HEK293 (cell line): Measurements from ENCODE around the gene LMO7.

ENCODE experiments used
- CTCF ChIA-PET: fragments of 350-600 bp; formaldehyde crosslinking; extraction: SDS; loops from one replicate; lab custom pipeline; 2021; ENCODE audit warnings: antibody characterized with exemption; lab: Yijun Ruan, JAX
- POLR2A ChIA-PET: fragments of 300-600 bp; formaldehyde crosslinking; extraction: SDS; loops from one replicate; lab custom pipeline; 2020; ENCODE audit warnings: antibody characterized with exemption, inconsistent platforms; lab: Yijun Ruan, JAX
- H3K27ac ChIP-seq: fragments of 200-500 bp; sonication (Bioruptor generic); 2 replicates; pipeline ENCODE4 v1.5.1; 2014; ENCODE audit warnings: low read depth, low read length, control low read depth, inconsistent platforms; ENCODE audit errors: extremely low read depth
- H3K36me3 ChIP-seq, 2 experiments: fragments of 200-500 bp in 1 of 2; sonication (Bioruptor generic) in 1 of 2; 1 replicate in 1 of 2; 2 replicates in 1 of 2; pipeline ENCODE4 v1.5.1; 2014 to 2017; ENCODE audit warnings: inconsistent platforms in 2 of 2, low read length in 2 of 2; ENCODE audit not compliant: control insufficient read depth in 2 of 2, insufficient read depth in 1 of 2
- H3K4me1 ChIP-seq: fragments of 200-500 bp; sonication (Bioruptor generic); 2 replicates; pipeline ENCODE4 v1.5.1; 2014; ENCODE audit warnings: mild to moderate bottlenecking, low read length, inconsistent platforms; ENCODE audit not compliant: control insufficient read depth, insufficient read depth
- H3K4me3 ChIP-seq: 2 replicates; pipeline ENCODE4 v1.5.1; 2011; ENCODE audit warnings: low read depth, mild to moderate bottlenecking, control low read depth, low read length, moderate library complexity
- H3K9me3 ChIP-seq: fragments of 200-500 bp; sonication (Bioruptor generic); 2 replicates; pipeline ENCODE4 v1.5.1; 2014; ENCODE audit warnings: low read depth, low read length, inconsistent platforms; ENCODE audit not compliant: control insufficient read depth, insufficient read depth
- ATF2 ChIP-seq: fragments of 450-650 bp; formaldehyde crosslinking; IDR thresholded peaks from 2 replicates; pipeline ENCODE4 v1.5.1; 2016; ENCODE audit warnings: missing biosample characterization, missing genetic modification characterization, low read depth
- KLF1 ChIP-seq: fragments of 450-650 bp; formaldehyde crosslinking; IDR thresholded peaks from 2 replicates; pipeline ENCODE4 v1.5.1; 2016; ENCODE audit warnings: missing biosample characterization, missing genetic modification characterization
- KLF9 ChIP-seq: fragments of 450-650 bp; formaldehyde crosslinking; IDR thresholded peaks from 2 replicates; pipeline ENCODE4 v1.5.1; 2016; ENCODE audit warnings: missing biosample characterization, missing genetic modification characterization, low read depth
- MZF1 ChIP-seq: fragments of 450-650 bp; formaldehyde crosslinking; IDR thresholded peaks from 2 replicates; pipeline ENCODE4 v1.5.1; 2017; ENCODE audit warnings: missing biosample characterization, missing genetic modification characterization, borderline replicate concordance
- ZBTB20 ChIP-seq: fragments of 450-650 bp; formaldehyde crosslinking; IDR thresholded peaks from 2 replicates; pipeline ENCODE4 v1.5.1; 2016; ENCODE audit warnings: missing biosample characterization, missing genetic modification characterization
- ZFP69B ChIP-seq: fragments of 450-650 bp; formaldehyde crosslinking; IDR thresholded peaks from 2 replicates; pipeline ENCODE4 v1.5.1; 2016; ENCODE audit warnings: missing biosample characterization, missing genetic modification characterization
- ZNF10 ChIP-seq: fragments of 450-650 bp; formaldehyde crosslinking; IDR thresholded peaks from 2 replicates; pipeline ENCODE4 v1.5.1; 2017; ENCODE audit warnings: missing biosample characterization, missing genetic modification characterization
- ZNF148 ChIP-seq: fragments of 450-650 bp; formaldehyde crosslinking; IDR thresholded peaks from 2 replicates; pipeline ENCODE4 v1.5.0; 2017; ENCODE audit warnings: missing biosample characterization, missing genetic modification characterization, borderline replicate concordance
- ZNF169 ChIP-seq: fragments of 450-650 bp; formaldehyde crosslinking; IDR thresholded peaks from 2 replicates; pipeline ENCODE4 v1.5.1; 2016; ENCODE audit warnings: missing biosample characterization, missing genetic modification characterization
- ZNF19 ChIP-seq: fragments of 450-650 bp; formaldehyde crosslinking; IDR thresholded peaks from 2 replicates; pipeline ENCODE4; 2016; ENCODE audit warnings: missing biosample characterization, missing genetic modification characterization, low read depth
- ZNF214 ChIP-seq: fragments of 450-650 bp; formaldehyde crosslinking; IDR thresholded peaks from 2 replicates; pipeline ENCODE4 v1.5.1; 2017; ENCODE audit warnings: missing biosample characterization, mild to moderate bottlenecking, missing genetic modification characterization, borderline replicate concordance
- ZNF223 ChIP-seq: fragments of 450-650 bp; formaldehyde crosslinking; IDR thresholded peaks from 2 replicates; pipeline ENCODE4 v1.5.1; 2016; ENCODE audit warnings: missing biosample characterization, missing genetic modification characterization
- ZNF239 ChIP-seq: fragments of 450-650 bp; formaldehyde crosslinking; IDR thresholded peaks from 2 replicates; pipeline ENCODE4 v1.5.1; 2016; ENCODE audit warnings: missing biosample characterization, missing genetic modification characterization
- ZNF248 ChIP-seq: fragments of 450-650 bp; formaldehyde crosslinking; IDR thresholded peaks from 2 replicates; pipeline ENCODE4 v1.5.1; 2017; ENCODE audit warnings: missing biosample characterization, missing genetic modification characterization
- ZNF274 ChIP-seq, 2 experiments: fragments of 200-500 bp in 1 of 2; fragments of 450-650 bp in 1 of 2; sonication (Bioruptor generic) in 1 of 2; formaldehyde crosslinking in 1 of 2; IDR thresholded peaks; 2 replicates each; pipeline versions ENCODE4 v1.5.1 to v1.6.1; 2014 to 2016; ENCODE audit warnings: borderline replicate concordance in 1 of 2, inconsistent platforms in 1 of 2, low read length in 1 of 2, missing biosample characterization in 1 of 2, missing genetic modification characterization in 1 of 2
- ZNF311 ChIP-seq: fragments of 450-650 bp; formaldehyde crosslinking; IDR thresholded peaks from 2 replicates; pipeline ENCODE4 v1.5.1; 2017; ENCODE audit warnings: missing biosample characterization, missing genetic modification characterization, borderline replicate concordance
- ZNF426 ChIP-seq: fragments of 450-650 bp; formaldehyde crosslinking; IDR thresholded peaks from 2 replicates; pipeline ENCODE4 v1.5.1; 2017; ENCODE audit warnings: missing biosample characterization, missing genetic modification characterization, mild to moderate bottlenecking, inconsistent platforms, moderate library complexity
- ZNF48 ChIP-seq: fragments of 450-650 bp; formaldehyde crosslinking; IDR thresholded peaks from 2 replicates; pipeline ENCODE4 v1.5.1; 2016; ENCODE audit warnings: missing biosample characterization, missing genetic modification characterization
- ZNF514 ChIP-seq: fragments of 450-650 bp; formaldehyde crosslinking; IDR thresholded peaks from 2 replicates; pipeline ENCODE4 v1.5.1; 2016; ENCODE audit warnings: missing biosample characterization, missing genetic modification characterization
- ZNF555 ChIP-seq: fragments of 450-650 bp; formaldehyde crosslinking; conservative IDR thresholded peaks from 2 replicates; pipeline ENCODE4 v1.5.1; 2017; ENCODE audit warnings: missing biosample characterization, mild to moderate bottlenecking, missing genetic modification characterization, inconsistent platforms
- ZNF658 ChIP-seq: fragments of 450-650 bp; formaldehyde crosslinking; IDR thresholded peaks from 2 replicates; pipeline ENCODE4; 2016; ENCODE audit warnings: missing biosample characterization, missing genetic modification characterization
- ZSCAN16 ChIP-seq: fragments of 450-650 bp; formaldehyde crosslinking; IDR thresholded peaks from 2 replicates; pipeline ENCODE4 v1.5.1; 2016; ENCODE audit warnings: missing biosample characterization, missing genetic modification characterization
- ZSCAN18 ChIP-seq: fragments of 450-650 bp; formaldehyde crosslinking; IDR thresholded peaks from 2 replicates; pipeline ENCODE4 v1.5.1; 2016; ENCODE audit warnings: missing biosample characterization, missing genetic modification characterization
- ZSCAN23 ChIP-seq: fragments of 450-650 bp; formaldehyde crosslinking; IDR thresholded peaks from 2 replicates; pipeline ENCODE4 v1.5.1; 2016; ENCODE audit warnings: missing biosample characterization, missing genetic modification characterization
- ZSCAN4 ChIP-seq: fragments of 450-650 bp; formaldehyde crosslinking; IDR thresholded peaks from 2 replicates; pipeline ENCODE4 v1.5.1; 2017; ENCODE audit warnings: missing biosample characterization, missing genetic modification characterization

The LMO7 gene

GRCh38 chr13:75657111-75657510 is 21.0 kb downstream of the LMO7 start:
- TF ChIP-seq ZNF426 = no peak
- TF ChIP-seq ZNF10 (tag by site-specific recombination) = no peak
- no peak for TF ChIP-seq ZNF514 (tag by site-specific recombination)
- TF ChIP-seq ZNF48 (tag by site-specific recombination) = no peak
- no peak for TF ChIP-seq ZSCAN18 (tag by site-specific recombination)
- TF ChIP-seq ZBTB20 (tag by site-specific recombination) = no peak
- no peak for TF ChIP-seq ZNF274 (IDR thresholded peaks at IDR 0.05; ENCODE audit: low read length)
- no peak for TF ChIP-seq ZNF274 (tag by site-specific recombination; IDR thresholded peaks at IDR 0.05; ENCODE audit: borderline replicate concordance)
- TF ChIP-seq ZSCAN4 (tag by site-specific recombination) = no peak
- TF ChIP-seq ZNF555 (tag by site-specific recombination) = no peak
- TF ChIP-seq ZNF169 (tag by site-specific recombination) = no peak
- no peak for TF ChIP-seq ZNF148
- TF ChIP-seq ZSCAN16 = no peak
- TF ChIP-seq ZNF223 (tag by site-specific recombination) = no peak
- TF ChIP-seq ZSCAN23 (tag by site-specific recombination) = no peak
- no peak for TF ChIP-seq MZF1 (tag by site-specific recombination)
- TF ChIP-seq ZFP69B (tag by site-specific recombination) = no peak
- no peak for TF ChIP-seq ZNF214 (tag by site-specific recombination)
- no peak for TF ChIP-seq ZNF239 (tag by site-specific recombination)
- TF ChIP-seq ZNF19 (tag by site-specific recombination) = no peak
- POLR2A ChIA-PET = no interaction called here
- CTCF ChIA-PET = no interaction called here

GRCh38 chr13:75660694-75661093 is 24.6 kb downstream of the LMO7 start:
- TF ChIP-seq ATF2 (tag by site-specific recombination) = no peak
- TF ChIP-seq KLF9 (tag by site-specific recombination) = no peak
- TF ChIP-seq ZNF658 (tag by site-specific recombination) = no peak
- no peak for TF ChIP-seq KLF1 (tag by site-specific recombination)
- TF ChIP-seq ZNF311 (tag by site-specific recombination) = no peak
- TF ChIP-seq ZNF248 (tag by site-specific recombination) = no peak
- no peaks in the 10 kb centered on the region for H3K4me1 ChIP-seq
- no peak overlapping the region for H3K27ac ChIP-seq
- no peak overlapping the region for H3K4me3 ChIP-seq
- no peaks in the 10 kb centered on the region for H3K9me3 ChIP-seq
- ChIA-PET CTCF (no interaction called here), POLR2A (no interaction called here)
- no peaks in the 10 kb centered on the region for H3K36me3 ChIP-seq

More at GRCh38 chr13:75657111-75657510, 21.0 kb downstream of the LMO7 start:
- H3K27ac ChIP-seq = no peak overlapping the region
- H3K9me3 ChIP-seq = no peaks in the 10 kb centered on the region
- no peaks in the 10 kb centered on the region for H3K36me3 ChIP-seq
- H3K4me3 ChIP-seq = no peak overlapping the region
- no peaks in the 10 kb centered on the region for H3K4me1 ChIP-seq
